ENCODE measurements around the gene PPRC1.

DNA sequence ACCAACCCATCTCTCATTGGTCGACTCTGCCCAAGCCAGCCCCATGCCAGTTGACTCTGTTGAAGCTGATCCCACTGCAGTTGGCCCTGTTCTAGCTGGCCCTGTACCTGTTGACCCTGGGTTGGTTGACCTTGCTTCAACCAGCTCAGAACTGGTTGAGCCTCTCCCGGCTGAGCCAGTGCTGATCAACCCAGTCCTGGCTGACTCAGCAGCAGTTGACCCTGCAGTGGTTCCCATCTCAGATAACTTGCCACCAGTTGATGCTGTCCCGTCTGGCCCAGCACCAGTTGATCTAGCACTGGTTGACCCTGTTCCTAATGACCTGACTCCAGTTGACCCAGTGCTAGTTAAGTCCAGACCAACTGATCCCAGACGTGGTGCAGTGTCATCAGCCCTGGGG is 7.4 kb downstream of the PPRC1 start:
- TF ChIP-seq POLR2A (IDR thresholded peaks at IDR 0.05; ENCODE audit: low read length), result no peak
- TF ChIP-seq GATA1 (IDR thresholded peaks at IDR 0.05; ENCODE audit: low read depth, low read length), result no peak
